HUES48 (cell line): ENCODE results near the gene SSR2.
A peak's percentile ranks its signal among the peaks of the same experiment; 100 is the strongest.
"Not testable (repeated sequence)": the region's sequence is repeated elsewhere in the genome, so short reads cannot be mapped to it uniquely, and the experiment has no call there.

Experiments used
- H3K27ac ChIP-seq: one replicate; pipeline ENCODE4 v1.7.0; 2013; ENCODE audit warnings: low read depth, low read length, inconsistent platforms
- H3K27me3 ChIP-seq: 2 replicates; pipeline ENCODE4 v1.6.1; 2013; ENCODE audit warnings: mild to moderate bottlenecking, low read length; ENCODE audit not compliant: control insufficient read depth, insufficient read depth
- H3K36me3 ChIP-seq: 2 replicates; pipeline ENCODE4 v1.6.1; 2013; ENCODE audit warnings: low read length; ENCODE audit not compliant: control insufficient read depth, insufficient read depth
- H3K4me1 ChIP-seq: 2 replicates; pipeline ENCODE4 v1.6.1; 2013; ENCODE audit warnings: mild to moderate bottlenecking, low read length; ENCODE audit not compliant: control insufficient read depth, insufficient read depth
- H3K4me3 ChIP-seq: 2 replicates; pipeline ENCODE4 v1.5.1; 2013; ENCODE audit warnings: mild to moderate bottlenecking, low read depth, low read length
- H3K9ac ChIP-seq: 2 replicates; pipeline ENCODE4 v1.6.1; 2013; ENCODE audit warnings: mild to moderate bottlenecking, low read depth, low read length, moderate library complexity
- H3K9me3 ChIP-seq: 2 replicates; pipeline ENCODE4 v1.6.1; 2013; ENCODE audit warnings: low read length; ENCODE audit not compliant: control insufficient read depth, insufficient read depth

Gene SSR2

GRCh38 chr1:156042828-156043227, 22.1 kb upstream of the SSR2 start:
- no peak overlapping the region for H3K27ac ChIP-seq
- no peaks in the 10 kb centered on the region for H3K9me3 ChIP-seq
- H3K27me3 ChIP-seq: no peaks in the 10 kb centered on the region
- no peak overlapping the region for H3K9ac ChIP-seq
- H3K4me3 ChIP-seq: no peak overlapping the region
- H3K36me3 ChIP-seq: peaks cover 58% of the 10 kb centered on the region
- H3K4me1 ChIP-seq: no peaks in the 10 kb centered on the region

GRCh38 chr1:156034991-156035390, 14.2 kb upstream of the SSR2 start:
- H3K27me3 ChIP-seq, H3K4me1 ChIP-seq, H3K9ac ChIP-seq, H3K4me3 ChIP-seq, H3K27ac ChIP-seq, H3K9me3 ChIP-seq: not testable (repeated sequence)
- H3K36me3 ChIP-seq: peaks cover 19% of the 10 kb centered on the region

GRCh38 chr1:156033011-156033410, 12.3 kb upstream of the SSR2 start:
- Histone ChIP-seq H3K36me3 (peaks cover 17% of the 10 kb centered on the region), H3K27me3 (no peaks in the 10 kb centered on the region), H3K9ac (no peak overlapping the region), H3K27ac (no peak overlapping the region), H3K4me3 (no peak overlapping the region), H3K9me3 (no peaks in the 10 kb centered on the region), H3K4me1 (no peaks in the 10 kb centered on the region)

- H3K36me3 ChIP-seq: no peaks in the 10 kb centered on the region
- H3K27ac ChIP-seq: no peak overlapping the region
- peaks cover 4% of the 10 kb centered on the region; the same call in 1 of the 2 replicates for H3K27me3 ChIP-seq
- H3K9me3 ChIP-seq: no peaks in the 10 kb centered on the region
- no peak overlapping the region for H3K4me3 ChIP-seq
- H3K9ac ChIP-seq: no peak overlapping the region
- 0 out of 2 replicates have a peak, but pooled peaks cover 2% of the 10 kb centered on the region for H3K4me1 ChIP-seq
These were observed 5.8 kb upstream of the SSR2 start for GRCh38 chr1:156026588-156026987.

- Histone ChIP-seq H3K4me1 (peaks cover 5% of the 10 kb centered on the region; the same call in 1 of the 2 replicates), H3K27me3 (peaks cover 4% of the 10 kb centered on the region; the same call in 1 of the 2 replicates), H3K27ac (no peak overlapping the region), H3K9me3 (no peaks in the 10 kb centered on the region), H3K4me3 (no peak overlapping the region), H3K36me3 (no peaks in the 10 kb centered on the region), H3K9ac (no peak overlapping the region)
These were observed 5.1 kb upstream of the SSR2 start for GRCh38 chr1:156025876-156026275.

- Histone ChIP-seq H3K27ac (no peak overlapping the region), H3K36me3 (no peaks in the 10 kb centered on the region), H3K9ac (no peak overlapping the region), H3K27me3 (peaks cover 4% of the 10 kb centered on the region; the same call in 1 of the 2 replicates), H3K4me3 (no peak overlapping the region), H3K9me3 (no peaks in the 10 kb centered on the region), H3K4me1 (peaks cover 7% of the 10 kb centered on the region; the same call in 1 of the 2 replicates)
These were observed 4.0 kb upstream of the SSR2 start for GRCh38 chr1:156024801-156025200.

GRCh38 chr1:156021954-156022353, 1.2 kb upstream of the SSR2 start:
- Histone ChIP-seq H3K9me3 (no peaks in the 10 kb centered on the region), H3K27me3 (peaks cover 4% of the 10 kb centered on the region; the same call in 1 of the 2 replicates), H3K27ac (no peak overlapping the region), H3K4me1 (peaks cover 10% of the 10 kb centered on the region; the same call in 1 of the 2 replicates), H3K36me3 (peaks cover 18% of the 10 kb centered on the region), H3K9ac (no peak overlapping the region), H3K4me3 (no peak overlapping the region)

GRCh38 chr1:156021093-156021428, 310 bp upstream of the SSR2 start:
- Histone ChIP-seq H3K27ac (no peak overlapping the region), H3K9ac (no peak overlapping the region)

GRCh38 chr1:156019946-156020292, 832 bp downstream of the SSR2 start:
- H3K4me3 ChIP-seq: peak overlapping the region; percentile 96
- H3K27me3 ChIP-seq: peaks cover 4% of the 10 kb centered on the region; the same call in 1 of the 2 replicates
- H3K9ac ChIP-seq: peak overlapping the region; percentile 60
- peaks cover 8% of the 10 kb centered on the region; the same call in 1 of the 2 replicates for H3K4me1 ChIP-seq
- H3K9me3 ChIP-seq: no peaks in the 10 kb centered on the region
- H3K36me3 ChIP-seq: peaks cover 29% of the 10 kb centered on the region
- no peak overlapping the region for H3K27ac ChIP-seq

More at GRCh38 chr1:156021093-156021428, 310 bp upstream of the SSR2 start:
- H3K4me3 ChIP-seq: peak overlapping the region; percentile 96
- peaks cover 9% of the 10 kb centered on the region; the same call in 1 of the 2 replicates for H3K4me1 ChIP-seq
- peaks cover 25% of the 10 kb centered on the region for H3K36me3 ChIP-seq
- H3K27me3 ChIP-seq: peaks cover 4% of the 10 kb centered on the region; the same call in 1 of the 2 replicates
- no peaks in the 10 kb centered on the region for H3K9me3 ChIP-seq

- H3K9ac ChIP-seq: no peak overlapping the region
These were observed 5.9 kb downstream of the SSR2 start for GRCh38 chr1:156014829-156015228.

GRCh38 chr1:156012051-156012817, 8.5 kb downstream of the SSR2 start:
- no peak overlapping the region for H3K4me3 ChIP-seq
- no peaks in the 10 kb centered on the region for H3K27me3 ChIP-seq
- H3K27ac ChIP-seq: no peak overlapping the region
- H3K9me3 ChIP-seq: no peaks in the 10 kb centered on the region
- H3K36me3 ChIP-seq: peaks cover 79% of the 10 kb centered on the region
- H3K9ac ChIP-seq: no peak overlapping the region
- no peaks in the 10 kb centered on the region for H3K4me1 ChIP-seq

More at GRCh38 chr1:156014829-156015228, 5.9 kb downstream of the SSR2 start:
- no peaks in the 10 kb centered on the region for H3K9me3 ChIP-seq
- no peak overlapping the region for H3K27ac ChIP-seq
- H3K4me3 ChIP-seq: no peak overlapping the region
- H3K36me3 ChIP-seq: peaks cover 79% of the 10 kb centered on the region
- H3K27me3 ChIP-seq: no peaks in the 10 kb centered on the region
- H3K4me1 ChIP-seq: 0 out of 2 replicates have a peak, but pooled peaks cover 3% of the 10 kb centered on the region
